Activated naive CD8-positive, alpha-beta T cell treated with anti-CD3 and anti-CD28 coated beads, Interleukin-2, amount 50 U/mL, for 16 hours (primary cell): ENCODE measurements around the gene FOXA2.

Experiments
- DNase-seq: peaks from one replicate; pipeline ENCODE4 v3.0.0-alpha.2; 2020; ENCODE audit warnings: low read depth, low spot score

FOXA2 gene

GRCh38 chr20:22583773-22584521, 425 bp downstream of the FOXA2 start:
- no peak for DNase-seq

- no peak for DNase-seq
Measured at GRCh38 chr20:22582964-22583772, 1.2 kb downstream of the FOXA2 start.

- no peak for DNase-seq
Measured at GRCh38 chr20:22582386-22582963, 1.9 kb downstream of the FOXA2 start.

GRCh38 chr20:22581437-22582385, 2.7 kb downstream of the FOXA2 start:
- DNase-seq: no peak

GRCh38 chr20:22579711-22580697, 4.4 kb downstream of the FOXA2 start:
- DNase-seq: no peak

- DNase-seq: no peak
Measured at GRCh38 chr20:22579119-22579427, 5.3 kb downstream of the FOXA2 start.

- no peak for DNase-seq
Measured at GRCh38 chr20:22578221-22579118, 5.9 kb downstream of the FOXA2 start.

GRCh38 chr20:22577515-22578220, 6.7 kb downstream of the FOXA2 start:
- DNase-seq: no peak

- DNase-seq: no peak
Measured at GRCh38 chr20:22576733-22577514, 7.4 kb downstream of the FOXA2 start.

GRCh38 chr20:22576273-22576672, 8.1 kb downstream of the FOXA2 start:
- no peak for DNase-seq

- no peak for DNase-seq
Measured at GRCh38 chr20:22575737-22576136, 8.6 kb downstream of the FOXA2 start.

- no peak for DNase-seq
Measured at GRCh38 chr20:22575087-22575721, 9.2 kb downstream of the FOXA2 start.

GRCh38 chr20:22574545-22575086, 9.8 kb downstream of the FOXA2 start:
- DNase-seq: no peak

GRCh38 chr20:22572491-22572890, 11.9 kb downstream of the FOXA2 start:
- no peak for DNase-seq

- DNase-seq: no peak
Measured at GRCh38 chr20:22572023-22572422, 12.3 kb downstream of the FOXA2 start.

- DNase-seq: no peak
Measured at GRCh38 chr20:22569353-22569752, 15.0 kb downstream of the FOXA2 start.

GRCh38 chr20:22568872-22569344, 15.5 kb downstream of the FOXA2 start:
- no peak for DNase-seq
